Measurements from ENCODE around the gene WDFY1. TPM values are rescaled to one million over a fixed set of nuclear protein-coding genes. Genes with fewer than 3 reads are reported as not detected.
A peak's percentile ranks its signal among the peaks of the same experiment; 100 is the strongest.

The WDFY1 gene
- total and polyA plus RNA-seq, 2 donors (not counting 1 experiment from before 2014, with no cell fraction given): 28.8 to 76.0 TPM

DNA sequence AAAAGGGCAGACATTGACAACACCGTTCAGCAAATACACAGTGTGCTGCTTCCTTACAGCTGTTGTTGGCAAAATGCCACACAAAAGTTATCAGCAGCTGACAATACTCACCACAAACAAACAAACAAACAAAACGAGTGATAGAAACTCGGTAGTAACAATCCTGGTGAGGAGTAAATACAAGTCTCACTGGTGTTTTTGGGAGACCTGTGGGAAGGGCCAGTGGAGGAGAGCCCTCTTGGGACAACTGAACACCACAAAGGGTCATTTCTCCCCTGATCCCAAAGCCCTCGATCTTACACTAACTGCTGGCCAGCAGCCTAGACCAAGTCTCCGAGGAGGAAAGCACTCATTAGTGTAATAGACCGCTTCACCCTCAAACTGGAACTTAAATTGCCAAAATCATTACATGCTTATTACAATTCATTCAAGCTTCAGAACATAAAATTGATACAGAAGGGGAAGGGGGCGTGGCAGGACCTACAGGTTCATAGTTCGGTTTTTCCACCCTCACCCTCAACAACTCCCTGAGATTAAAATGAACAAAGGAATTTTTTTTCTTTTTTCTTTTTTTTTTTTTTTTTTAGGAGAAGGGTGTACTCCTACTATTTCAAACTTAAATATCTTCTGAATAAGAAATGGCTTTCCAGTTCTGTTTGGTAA is 112.8 kb downstream of the WDFY1 start:
- H3K4me1 ChIP-seq (ENCODE audit: control insufficient read depth in 2 of 2, insufficient read depth in 2 of 2, low read length in 2 of 2): peaks cover 19 to 26% of the 10 kb centered on the region in 2 donors
- peak overlapping the region; percentile 59 for H3K27ac Mint-ChIP-seq
- H3K4me3 ChIP-seq (ENCODE audit: control extremely low read depth in 1 of 5, extremely low read depth in 1 of 5, insufficient read depth in 1 of 5, low read depth in 2 of 5, low read length in 4 of 5): no peak overlapping the region
- no peaks in the 10 kb centered on the region for H3K27me3 Mint-ChIP-seq
- ATAC-seq (ENCODE audit: low read depth): no peak
- ChIA-PET CTCF (no interaction called here), POLR2A (interaction anchor here (1.0 kb wide), 1 partner anchor 63 kb away, joined by 3 read pairs; no protein-coding TSS in a partner anchor)
- intact Hi-C loops (cut with micrococcal nuclease): loop anchor here (10.0 kb wide), 1 partner anchor 1122 kb away; no protein-coding TSS in a partner anchor
- no peak overlapping the region for H3K27ac ChIP-seq (ENCODE audit: low read length in 2 of 2)
- H3K9me3 Mint-ChIP-seq (ENCODE audit: insufficient read depth): no peaks in the 10 kb centered on the region
- TF ChIP-seq EZH2 (IDR thresholded peaks at IDR 0.05; ENCODE audit: borderline replicate concordance, insufficient read depth, low read depth, low read length, poor library complexity, severe bottlenecking): no peak
- TF ChIP-seq, protein P1, sequence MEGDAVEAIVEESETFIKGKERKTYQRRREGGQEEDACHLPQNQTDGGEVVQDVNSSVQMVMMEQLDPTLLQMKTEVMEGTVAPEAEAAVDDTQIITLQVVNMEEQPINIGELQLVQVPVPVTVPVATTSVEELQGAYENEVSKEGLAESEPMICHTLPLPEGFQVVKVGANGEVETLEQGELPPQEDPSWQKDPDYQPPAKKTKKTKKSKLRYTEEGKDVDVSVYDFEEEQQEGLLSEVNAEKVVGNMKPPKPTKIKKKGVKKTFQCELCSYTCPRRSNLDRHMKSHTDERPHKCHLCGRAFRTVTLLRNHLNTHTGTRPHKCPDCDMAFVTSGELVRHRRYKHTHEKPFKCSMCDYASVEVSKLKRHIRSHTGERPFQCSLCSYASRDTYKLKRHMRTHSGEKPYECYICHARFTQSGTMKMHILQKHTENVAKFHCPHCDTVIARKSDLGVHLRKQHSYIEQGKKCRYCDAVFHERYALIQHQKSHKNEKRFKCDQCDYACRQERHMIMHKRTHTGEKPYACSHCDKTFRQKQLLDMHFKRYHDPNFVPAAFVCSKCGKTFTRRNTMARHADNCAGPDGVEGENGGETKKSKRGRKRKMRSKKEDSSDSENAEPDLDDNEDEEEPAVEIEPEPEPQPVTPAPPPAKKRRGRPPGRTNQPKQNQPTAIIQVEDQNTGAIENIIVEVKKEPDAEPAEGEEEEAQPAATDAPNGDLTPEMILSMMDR (IDR thresholded peaks at IDR 0.05): no peak
- WGBS (ENCODE audit: insufficient coverage): 80% methylated on average over 5 of the region's 8 CpGs
- no peak overlapping the region for H3K9ac ChIP-seq (ENCODE audit: low read length)
- H3K4me3 Mint-ChIP-seq: no peak overlapping the region
- no peaks in the 10 kb centered on the region for H3K27me3 ChIP-seq (replicated peaks in 1 of 4; ENCODE audit: control extremely low read depth in 1 of 4, control insufficient read depth in 3 of 4, insufficient read depth in 4 of 4, low read length in 3 of 4)
- peaks cover 1 to 7% of the 10 kb centered on the region in 2 experiments for H3K36me3 ChIP-seq (replicated peaks in 1 of 2; ENCODE audit: control extremely low read depth in 1 of 2, control insufficient read depth in 1 of 2, extremely low read depth in 1 of 2, insufficient read depth in 2 of 2, low read length in 1 of 2)
- no peak overlapping the region for H2AFZ ChIP-seq (ENCODE audit: insufficient read depth, low read depth, low read length, poor library complexity, severe bottlenecking)
- H3K4me2 ChIP-seq (replicated peaks; ENCODE audit: low read depth, low read length, poor library complexity, severe bottlenecking): no peak overlapping the region
- no peaks in the 10 kb centered on the region for H3K9me3 ChIP-seq (ENCODE audit: control extremely low read depth in 1 of 3, control insufficient read depth in 2 of 3, insufficient read depth in 1 of 3, low read length in 2 of 3)
- peaks cover 5% of the 10 kb centered on the region for H4K20me1 ChIP-seq (ENCODE audit: control insufficient read depth, insufficient read depth, low read length, poor library complexity, severe bottlenecking)
- no peak for DNase-seq
- H3K79me2 ChIP-seq (ENCODE audit: control insufficient read depth, insufficient read depth, low read length): peaks cover 69% of the 10 kb centered on the region
- H3K4me1 Mint-ChIP-seq: peaks cover 50% of the 10 kb centered on the region

DNA sequence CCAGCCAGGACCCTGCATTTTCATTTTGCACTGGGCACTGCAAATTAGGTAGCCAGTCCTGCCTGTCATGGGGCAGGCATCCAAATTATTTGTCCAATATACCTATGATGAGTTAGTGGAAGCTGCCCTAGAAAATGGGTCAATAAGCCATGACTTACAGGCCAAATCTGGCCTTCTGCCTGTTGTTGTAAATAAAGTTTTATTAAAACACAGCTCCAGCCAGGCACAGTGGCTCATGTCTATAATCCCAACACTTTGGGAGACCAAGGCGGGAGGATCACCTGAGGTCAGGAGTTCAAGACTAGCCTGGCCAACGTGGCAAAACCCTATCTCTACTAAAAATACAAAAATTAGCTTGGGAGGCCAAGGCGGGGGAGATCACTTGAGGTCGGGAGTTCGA is 116.0 kb downstream of the WDFY1 start:
- peaks cover 1 to 7% of the 10 kb centered on the region in 2 experiments for H3K36me3 ChIP-seq (replicated peaks in 1 of 2; ENCODE audit: control extremely low read depth in 1 of 2, control insufficient read depth in 1 of 2, extremely low read depth in 1 of 2, insufficient read depth in 2 of 2, low read length in 1 of 2)
- ChIA-PET CTCF (no interaction called here), POLR2A (interaction anchor here (0.7 kb wide), 1 partner anchor 12 kb away, joined by 3 read pairs; no protein-coding TSS in a partner anchor)
- H3K4me1 ChIP-seq (ENCODE audit: control insufficient read depth in 2 of 2, insufficient read depth in 2 of 2, low read length in 2 of 2): peaks cover 0 to 11% of the 10 kb centered on the region in 2 donors
- H3K9ac ChIP-seq (ENCODE audit: low read length): no peak overlapping the region
- Mint-ChIP-seq H3K4me3 (no peak overlapping the region), H3K27ac (no peak overlapping the region), H3K9me3 (ENCODE audit: insufficient read depth) (peaks cover 3% of the 10 kb centered on the region), H3K27me3 (no peaks in the 10 kb centered on the region), H3K4me1 (peaks cover 47% of the 10 kb centered on the region)
- no peak overlapping the region for H2AFZ ChIP-seq (ENCODE audit: insufficient read depth, low read depth, low read length, poor library complexity, severe bottlenecking)
- no peak for DNase-seq
- no peak for TF ChIP-seq EZH2 (IDR thresholded peaks at IDR 0.05; ENCODE audit: borderline replicate concordance, insufficient read depth, low read depth, low read length, poor library complexity, severe bottlenecking)
- TF ChIP-seq, protein P1 (IDR thresholded peaks at IDR 0.05): no peak
- H3K4me2 ChIP-seq (replicated peaks; ENCODE audit: low read depth, low read length, poor library complexity, severe bottlenecking): no peak overlapping the region
- H3K79me2 ChIP-seq (ENCODE audit: control insufficient read depth, insufficient read depth, low read length): peaks cover 91% of the 10 kb centered on the region
- H3K4me3 ChIP-seq (ENCODE audit: control extremely low read depth in 1 of 5, extremely low read depth in 1 of 5, insufficient read depth in 1 of 5, low read depth in 2 of 5, low read length in 4 of 5): no peak overlapping the region
- H3K9me3 ChIP-seq (ENCODE audit: control extremely low read depth in 1 of 3, control insufficient read depth in 2 of 3, insufficient read depth in 1 of 3, low read length in 2 of 3): peaks cover 0 to 17% (median 0%) of the 10 kb centered on the region in 3 donors
- intact Hi-C loops (cut with micrococcal nuclease): no loop called here
- H3K27ac ChIP-seq (ENCODE audit: low read length in 2 of 2): no peak overlapping the region
- no peak for ATAC-seq (ENCODE audit: low read depth)
- WGBS (ENCODE audit: insufficient coverage): 100% methylated on average over 1 of the region's 5 CpGs
- H4K20me1 ChIP-seq (ENCODE audit: control insufficient read depth, insufficient read depth, low read length, poor library complexity, severe bottlenecking): peaks cover 5% of the 10 kb centered on the region
- H3K27me3 ChIP-seq (replicated peaks in 1 of 4; ENCODE audit: control extremely low read depth in 1 of 4, control insufficient read depth in 3 of 4, insufficient read depth in 4 of 4, low read length in 3 of 4): no peaks in the 10 kb centered on the region

All from B cell (primary cell).